PC-9 (cell line): ENCODE data around the gene SOD3.

ENCODE experiments used
- EZH2 ChIP-seq: fragments of 200-600 bp; sonication (generic); IDR thresholded peaks from 2 replicates; pipeline ENCODE4 v1.8.0; 2017; ENCODE audit warnings: antibody characterized with exemption, low read depth
- TF ChIP-seq, protein P1 (sequence below): fragments of 200-600 bp; sonication (generic); conservative IDR thresholded peaks from 2 replicates; pipeline ENCODE4 v1.6.1; 2017; ENCODE audit warnings: mixed run types, antibody characterized with exemption, mild to moderate bottlenecking, moderate library complexity

DNA sequence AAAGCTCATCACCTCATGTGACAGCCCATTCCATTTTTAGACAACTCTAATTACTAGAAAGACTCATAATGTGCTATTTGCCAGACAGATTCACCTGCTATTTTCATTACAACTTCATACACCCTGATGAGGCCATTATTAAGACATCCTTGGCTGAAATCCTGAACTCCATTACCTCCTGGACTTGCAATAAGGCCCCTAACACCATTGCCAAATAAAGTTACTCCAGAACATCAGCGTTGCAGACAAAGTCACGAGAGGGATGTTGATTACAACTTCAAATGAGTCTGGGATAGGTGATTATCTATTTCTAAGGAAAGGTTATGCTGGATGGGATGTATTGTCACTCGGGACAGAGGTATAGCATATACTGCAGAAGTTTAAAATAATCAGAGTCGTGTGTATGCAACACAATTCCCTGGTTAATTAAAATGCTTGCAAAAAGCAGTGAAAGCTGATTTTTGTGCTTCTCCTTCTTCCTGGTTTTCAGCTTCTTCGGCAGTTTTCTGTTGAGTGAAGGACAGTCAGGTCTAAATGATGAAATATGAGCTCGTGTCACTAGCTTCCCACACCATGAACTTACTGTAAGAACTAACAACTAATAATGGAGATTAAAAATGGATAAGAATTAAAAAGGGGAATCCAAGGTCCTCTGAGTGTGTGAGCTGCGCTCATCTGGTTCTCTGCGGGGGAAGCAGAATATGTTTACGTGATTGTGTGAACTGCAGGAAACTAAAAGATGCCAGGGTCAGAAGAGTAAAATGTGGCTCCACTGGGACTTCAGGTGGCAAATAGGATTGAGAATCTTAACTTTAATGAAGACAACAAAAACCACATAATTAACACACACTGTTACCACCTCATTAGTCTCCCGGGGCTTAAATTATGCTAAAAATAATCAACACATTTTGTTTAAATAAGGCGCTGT is 17.6 kb upstream of the SOD3 start:
- TF ChIP-seq, protein P1, sequence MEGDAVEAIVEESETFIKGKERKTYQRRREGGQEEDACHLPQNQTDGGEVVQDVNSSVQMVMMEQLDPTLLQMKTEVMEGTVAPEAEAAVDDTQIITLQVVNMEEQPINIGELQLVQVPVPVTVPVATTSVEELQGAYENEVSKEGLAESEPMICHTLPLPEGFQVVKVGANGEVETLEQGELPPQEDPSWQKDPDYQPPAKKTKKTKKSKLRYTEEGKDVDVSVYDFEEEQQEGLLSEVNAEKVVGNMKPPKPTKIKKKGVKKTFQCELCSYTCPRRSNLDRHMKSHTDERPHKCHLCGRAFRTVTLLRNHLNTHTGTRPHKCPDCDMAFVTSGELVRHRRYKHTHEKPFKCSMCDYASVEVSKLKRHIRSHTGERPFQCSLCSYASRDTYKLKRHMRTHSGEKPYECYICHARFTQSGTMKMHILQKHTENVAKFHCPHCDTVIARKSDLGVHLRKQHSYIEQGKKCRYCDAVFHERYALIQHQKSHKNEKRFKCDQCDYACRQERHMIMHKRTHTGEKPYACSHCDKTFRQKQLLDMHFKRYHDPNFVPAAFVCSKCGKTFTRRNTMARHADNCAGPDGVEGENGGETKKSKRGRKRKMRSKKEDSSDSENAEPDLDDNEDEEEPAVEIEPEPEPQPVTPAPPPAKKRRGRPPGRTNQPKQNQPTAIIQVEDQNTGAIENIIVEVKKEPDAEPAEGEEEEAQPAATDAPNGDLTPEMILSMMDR, result no peak
- no peak for TF ChIP-seq EZH2
